ENCODE measurements around the gene TAS2R10.

DNA sequence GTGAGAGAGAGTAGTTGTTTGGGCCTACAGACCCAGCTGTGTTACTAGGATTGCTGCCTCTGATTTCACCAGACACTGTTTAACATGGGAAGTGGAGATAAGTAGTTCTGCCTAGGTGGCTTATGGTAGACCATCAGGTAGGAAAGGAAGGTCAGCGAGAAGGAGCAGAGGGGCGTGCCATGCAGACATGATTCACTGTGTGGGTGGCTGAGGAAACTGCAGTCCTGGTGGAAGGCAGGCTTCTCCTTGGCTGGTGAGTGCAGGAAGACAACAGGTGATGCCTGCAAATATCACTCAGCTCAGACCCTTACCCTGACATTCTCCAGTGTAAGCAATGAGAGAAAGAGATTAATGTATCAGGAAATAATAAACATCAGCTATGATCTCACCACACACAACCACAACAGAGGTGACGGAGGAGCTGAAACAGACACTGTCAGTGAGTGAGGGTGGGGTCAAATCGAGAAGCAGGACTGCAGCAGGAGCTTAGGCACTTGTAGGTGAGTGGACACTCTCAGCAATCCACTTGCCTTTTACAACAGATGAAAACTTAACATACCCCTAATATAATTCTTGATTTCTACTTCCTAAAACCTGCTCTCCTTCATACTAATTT, 25.2 kb upstream of the TAS2R10 start:
- TF ChIP-seq, protein P1, sequence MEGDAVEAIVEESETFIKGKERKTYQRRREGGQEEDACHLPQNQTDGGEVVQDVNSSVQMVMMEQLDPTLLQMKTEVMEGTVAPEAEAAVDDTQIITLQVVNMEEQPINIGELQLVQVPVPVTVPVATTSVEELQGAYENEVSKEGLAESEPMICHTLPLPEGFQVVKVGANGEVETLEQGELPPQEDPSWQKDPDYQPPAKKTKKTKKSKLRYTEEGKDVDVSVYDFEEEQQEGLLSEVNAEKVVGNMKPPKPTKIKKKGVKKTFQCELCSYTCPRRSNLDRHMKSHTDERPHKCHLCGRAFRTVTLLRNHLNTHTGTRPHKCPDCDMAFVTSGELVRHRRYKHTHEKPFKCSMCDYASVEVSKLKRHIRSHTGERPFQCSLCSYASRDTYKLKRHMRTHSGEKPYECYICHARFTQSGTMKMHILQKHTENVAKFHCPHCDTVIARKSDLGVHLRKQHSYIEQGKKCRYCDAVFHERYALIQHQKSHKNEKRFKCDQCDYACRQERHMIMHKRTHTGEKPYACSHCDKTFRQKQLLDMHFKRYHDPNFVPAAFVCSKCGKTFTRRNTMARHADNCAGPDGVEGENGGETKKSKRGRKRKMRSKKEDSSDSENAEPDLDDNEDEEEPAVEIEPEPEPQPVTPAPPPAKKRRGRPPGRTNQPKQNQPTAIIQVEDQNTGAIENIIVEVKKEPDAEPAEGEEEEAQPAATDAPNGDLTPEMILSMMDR (IDR thresholded peaks at IDR 0.05): no peak
- TF ChIP-seq ZFX (IDR thresholded peaks at IDR 0.05; ENCODE audit: borderline replicate concordance): no peak

Measured in 22Rv1 (cell line).